RPMI8226 (cell line): ENCODE results near the gene SAMD9L.
A peak's percentile ranks its signal among the peaks of the same experiment; 100 is the strongest.

Experiments used
- DNase-seq: peaks from one replicate; pipeline ENCODE4 v3.0.0-alpha.2; 2015

SAMD9L gene

GRCh38 chr7:93148144-93148543, at the start of gene SAMD9L:
Gene SAMD9L, minus strand, starts transcription at chr7:93148385. Its CDS starts 12,414 bp downstream, at chr7:93135971.
- peak; percentile 61 for DNase-seq

- peak; percentile 31 for DNase-seq
These were observed 48.2 kb upstream of the SAMD9L start for GRCh38 chr7:93196336-93196735.

GRCh38 chr7:93194386-93194785, 46.2 kb upstream of the SAMD9L start:
- no peak for DNase-seq

DNA sequence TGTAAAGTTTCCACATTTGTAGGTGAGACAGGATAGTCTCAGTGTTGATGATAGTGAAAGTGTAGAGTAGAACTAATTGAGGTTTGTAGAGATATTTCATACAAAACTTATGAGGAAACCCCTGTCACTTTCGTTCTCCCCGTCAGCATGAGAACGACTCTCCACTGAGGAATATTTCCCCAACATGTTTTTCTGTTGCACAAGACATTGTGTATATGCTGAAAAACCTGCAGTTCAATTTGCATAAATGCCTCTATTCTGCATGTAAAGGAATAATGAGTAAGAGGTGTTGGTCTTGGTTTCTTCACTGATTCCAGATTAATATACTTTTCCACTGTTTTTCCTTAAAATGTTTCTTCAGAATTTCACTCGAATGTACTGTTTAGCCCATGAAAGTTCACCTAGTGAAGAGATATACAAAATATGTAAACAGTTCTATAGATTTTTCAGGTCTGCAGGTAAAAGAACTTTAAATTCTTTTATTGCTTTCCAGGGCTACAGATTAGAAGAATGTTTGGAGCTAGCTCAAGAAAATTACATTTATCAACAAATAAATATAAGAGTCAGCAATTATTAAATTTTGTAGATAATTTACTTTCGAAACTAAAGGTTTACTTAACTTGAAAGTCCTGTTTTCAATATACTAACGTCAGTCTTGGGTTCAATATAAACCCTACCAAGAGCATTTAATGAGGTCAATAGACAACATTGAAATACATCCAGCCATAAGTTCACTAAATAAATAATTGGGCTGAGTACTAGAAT, 40.9 kb upstream of the SAMD9L start:
- DNase-seq: no peak

DNA sequence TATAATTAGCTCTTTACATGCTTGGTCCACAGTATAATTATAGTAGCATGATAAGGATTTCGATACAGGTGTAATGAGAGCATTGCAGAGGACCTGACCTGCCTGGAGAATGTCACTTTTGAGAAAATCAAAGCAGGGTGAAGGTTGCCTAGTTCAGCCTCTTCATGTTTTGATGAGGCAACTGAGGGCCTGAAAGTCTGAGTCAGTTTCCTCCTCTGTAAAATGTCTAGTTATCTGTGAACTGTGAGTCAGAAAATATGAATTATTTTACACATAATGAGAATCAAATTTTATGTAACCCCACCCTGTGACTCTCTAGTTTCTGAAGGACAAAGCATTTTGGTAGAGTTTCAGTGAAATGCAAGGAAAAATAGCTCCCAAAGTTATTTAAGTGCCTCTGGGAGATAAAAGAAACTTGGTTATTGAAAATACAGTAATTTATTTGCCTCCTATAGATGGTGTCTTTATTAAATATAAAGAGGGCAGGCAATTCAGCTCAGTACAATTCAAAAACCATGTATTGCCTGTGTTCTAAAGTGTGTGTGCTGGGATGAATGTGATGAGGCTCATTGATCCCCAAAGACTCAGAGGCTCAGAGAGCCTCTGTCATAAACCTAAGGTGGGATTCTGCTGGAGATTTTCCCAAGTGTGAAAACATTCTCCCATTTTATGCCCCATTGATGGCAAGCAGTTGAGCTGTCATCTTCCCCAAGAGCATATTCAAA, 37.3 kb upstream of the SAMD9L start:
- DNase-seq: no peak

DNA sequence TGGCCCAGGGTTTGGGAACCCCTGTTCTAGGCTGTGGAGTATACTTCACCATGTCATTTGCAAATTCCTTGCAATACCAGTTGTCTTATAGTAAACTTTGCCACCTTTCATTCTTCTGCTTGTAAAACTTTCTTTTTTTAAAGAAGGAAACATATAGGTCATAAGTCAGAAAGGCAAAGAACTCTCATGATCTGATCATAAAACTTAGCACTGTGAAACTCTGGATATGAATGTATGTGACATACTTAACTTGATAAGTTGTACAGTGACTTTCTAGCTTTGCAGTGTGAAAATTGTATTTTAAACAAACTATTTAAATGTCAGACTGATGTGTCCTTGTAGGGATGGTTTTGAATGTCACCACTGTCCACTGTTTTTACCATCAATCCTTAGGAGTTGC, 31.0 kb upstream of the SAMD9L start:
- no peak for DNase-seq

DNA sequence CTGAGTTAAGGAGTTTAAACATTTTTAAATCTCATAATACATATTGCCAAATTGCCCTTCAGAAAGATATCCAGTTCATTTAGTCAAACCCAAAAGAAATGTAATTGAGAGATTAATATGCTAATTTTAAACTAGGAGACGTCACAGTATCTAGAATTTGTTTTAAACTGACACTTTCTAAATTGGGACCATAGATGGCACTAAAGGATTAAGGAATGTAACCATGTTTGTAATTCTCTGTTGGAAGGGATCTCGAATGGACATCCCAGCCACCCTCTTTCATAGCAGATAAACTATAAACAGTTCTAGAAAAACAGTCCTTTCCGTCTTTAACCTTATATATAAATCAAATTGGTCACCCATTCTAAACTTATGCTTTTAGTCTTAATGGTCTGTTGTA, 30.0 kb upstream of the SAMD9L start:
- no peak for DNase-seq

GRCh38 chr7:93176992-93177580, 28.9 kb upstream of the SAMD9L start:
- no peak for DNase-seq

DNA sequence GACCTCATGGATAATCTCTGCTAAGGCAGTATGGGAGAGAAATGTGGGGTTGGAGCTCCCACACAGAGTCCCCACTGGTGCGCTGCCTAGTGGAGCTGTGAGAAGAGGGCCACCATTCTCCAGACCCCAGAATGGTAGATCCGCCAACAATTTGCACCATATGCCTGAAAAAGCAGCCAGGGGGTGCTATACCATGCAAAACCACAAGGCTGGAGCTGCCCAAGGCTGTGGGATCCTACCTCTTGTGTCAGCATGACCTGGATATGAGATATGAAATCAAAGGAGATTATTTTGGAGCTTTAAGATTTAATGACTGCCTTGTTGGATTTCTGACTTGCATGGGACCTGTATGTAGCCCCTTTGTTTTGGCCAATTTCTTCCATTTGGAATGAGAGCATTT, 27.0 kb upstream of the SAMD9L start:
- DNase-seq: no peak

DNA sequence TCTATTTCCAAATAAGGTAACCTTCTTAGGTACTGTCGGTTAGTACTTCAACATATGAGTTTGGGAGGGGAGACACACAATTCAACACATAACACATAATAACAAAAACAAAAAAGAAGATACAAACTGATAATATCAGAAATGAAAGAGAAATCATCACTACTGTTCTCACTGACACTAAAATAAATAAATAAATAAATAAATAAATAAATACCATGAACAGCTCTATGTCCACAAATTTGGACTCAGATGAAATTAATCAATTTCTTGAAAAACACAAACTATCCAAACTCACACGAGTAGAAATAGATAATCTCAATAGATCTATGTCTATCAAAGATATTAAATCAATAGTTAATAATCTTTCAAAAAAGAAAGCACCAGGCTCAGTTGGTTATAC, 24.5 kb upstream of the SAMD9L start:
- no peak for DNase-seq

- no peak for DNase-seq
These were observed 23.5 kb upstream of the SAMD9L start for GRCh38 chr7:93171606-93172226.

DNA sequence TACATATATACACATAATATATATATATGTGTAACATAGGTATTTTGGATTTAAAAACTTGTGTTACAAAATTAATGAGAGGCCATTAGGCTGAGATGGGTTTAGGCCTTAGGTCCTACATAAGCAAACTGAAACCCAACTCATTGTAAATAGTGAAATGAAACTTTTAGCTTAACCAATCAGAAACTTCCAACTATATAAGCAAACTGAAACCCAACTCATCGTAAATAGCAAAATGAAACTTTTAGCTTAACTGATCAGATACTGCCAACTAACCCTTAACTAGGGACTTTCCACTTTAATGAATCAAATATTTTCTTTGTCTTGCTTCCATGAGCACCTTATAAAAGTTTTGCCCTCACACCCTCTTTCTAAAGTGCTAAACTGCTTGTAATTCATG, 17.3 kb upstream of the SAMD9L start:
- peak; percentile 51 for DNase-seq

- DNase-seq: no peak
These were observed 16.6 kb upstream of the SAMD9L start for GRCh38 chr7:93164766-93165165.

GRCh38 chr7:93161181-93161762, 13.1 kb upstream of the SAMD9L start:
- DNase-seq: no peak

GRCh38 chr7:93160410-93160809, 12.2 kb upstream of the SAMD9L start:
- DNase-seq: no peak

DNA sequence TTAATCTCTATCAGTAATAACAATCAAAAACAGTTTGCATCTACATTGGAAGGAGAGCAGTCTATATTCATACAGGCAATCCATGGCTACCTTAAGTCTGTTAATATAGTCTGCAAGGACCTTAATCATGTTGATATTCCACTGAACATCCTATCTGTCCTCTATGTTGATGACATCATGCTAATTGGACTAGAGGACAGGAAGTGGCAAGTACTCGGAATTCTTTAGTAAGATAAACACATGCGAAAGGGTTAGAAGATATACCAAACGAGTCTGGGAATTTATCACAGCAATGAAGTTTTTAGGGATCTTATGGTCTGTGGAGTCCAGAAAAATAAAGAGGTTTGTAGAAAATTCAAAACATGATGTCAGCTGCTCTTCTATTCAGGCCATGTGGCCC, 11.3 kb upstream of the SAMD9L start:
- no peak for DNase-seq

DNA sequence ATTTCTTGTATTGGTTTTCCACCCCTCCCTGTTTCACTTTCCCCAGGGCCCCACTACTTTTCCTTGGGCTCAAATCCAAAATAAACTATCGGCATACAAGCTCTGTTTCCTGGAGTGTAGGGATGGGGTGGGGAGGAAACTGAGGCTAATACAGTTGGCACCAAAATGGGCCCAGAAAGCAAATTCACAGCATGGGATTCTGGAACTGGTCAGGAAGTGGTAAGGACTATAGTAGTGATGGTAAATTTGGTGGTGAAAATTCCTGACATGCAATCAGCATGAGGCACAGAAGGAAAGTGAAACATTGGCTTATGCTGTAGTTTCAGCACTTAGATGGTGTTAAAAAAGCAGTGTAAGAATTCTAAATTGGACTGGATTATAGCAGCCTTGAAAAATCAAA, 8.7 kb upstream of the SAMD9L start:
- no peak for DNase-seq

DNA sequence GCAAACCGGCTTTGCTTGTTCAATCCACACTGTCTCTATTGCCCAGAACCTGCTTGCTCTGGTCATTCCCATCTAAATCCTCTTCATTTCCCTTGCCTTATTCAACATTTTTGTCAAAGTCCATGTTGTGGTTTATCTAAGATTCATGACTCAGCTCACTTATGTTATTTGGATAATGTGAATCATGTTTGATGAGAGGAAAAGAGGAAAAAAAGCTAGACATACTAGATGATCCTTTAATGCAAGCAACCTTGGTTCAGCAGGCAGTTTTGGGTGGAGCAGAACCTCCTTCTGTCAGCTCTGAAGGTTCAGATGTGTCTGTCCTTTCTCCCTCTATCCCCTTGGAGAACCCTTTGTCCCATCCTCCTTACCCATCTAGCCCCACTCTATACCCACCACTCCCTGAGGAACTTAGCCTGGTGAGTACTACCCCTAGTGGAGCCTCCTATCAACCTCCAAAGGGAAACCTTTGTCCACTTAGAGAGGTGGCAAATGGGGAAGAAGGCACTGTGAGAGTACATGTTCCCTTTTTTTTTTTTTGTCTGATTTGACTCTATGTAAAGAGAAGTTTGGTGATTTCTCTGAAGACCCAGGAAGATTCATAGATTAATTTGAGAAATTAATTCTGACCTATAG, 2.1 kb upstream of the SAMD9L start:
- DNase-seq: no peak

DNA sequence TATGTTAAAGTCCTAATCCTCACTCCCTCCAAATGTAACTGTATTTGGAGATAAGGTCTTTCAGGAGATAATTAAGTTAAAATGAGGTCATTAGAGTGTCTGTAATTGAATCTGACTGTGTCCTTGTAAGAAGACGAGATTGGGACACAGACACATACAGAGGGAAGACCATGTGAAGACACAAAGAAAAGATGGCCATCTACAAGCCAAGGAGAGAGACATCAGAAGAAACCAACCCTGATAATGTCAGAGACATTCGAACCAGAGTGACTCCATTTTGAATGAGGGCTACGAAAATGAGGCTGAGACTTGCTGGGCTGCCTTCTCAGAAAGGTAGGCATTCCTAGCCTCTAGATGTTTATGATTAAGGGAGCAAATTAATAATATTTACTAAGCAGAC, 542 bp upstream of the SAMD9L start:
- no peak for DNase-seq

GRCh38 chr7:93147363-93147762, 822 bp downstream of the SAMD9L start:
- peak; percentile 85 for DNase-seq

DNA sequence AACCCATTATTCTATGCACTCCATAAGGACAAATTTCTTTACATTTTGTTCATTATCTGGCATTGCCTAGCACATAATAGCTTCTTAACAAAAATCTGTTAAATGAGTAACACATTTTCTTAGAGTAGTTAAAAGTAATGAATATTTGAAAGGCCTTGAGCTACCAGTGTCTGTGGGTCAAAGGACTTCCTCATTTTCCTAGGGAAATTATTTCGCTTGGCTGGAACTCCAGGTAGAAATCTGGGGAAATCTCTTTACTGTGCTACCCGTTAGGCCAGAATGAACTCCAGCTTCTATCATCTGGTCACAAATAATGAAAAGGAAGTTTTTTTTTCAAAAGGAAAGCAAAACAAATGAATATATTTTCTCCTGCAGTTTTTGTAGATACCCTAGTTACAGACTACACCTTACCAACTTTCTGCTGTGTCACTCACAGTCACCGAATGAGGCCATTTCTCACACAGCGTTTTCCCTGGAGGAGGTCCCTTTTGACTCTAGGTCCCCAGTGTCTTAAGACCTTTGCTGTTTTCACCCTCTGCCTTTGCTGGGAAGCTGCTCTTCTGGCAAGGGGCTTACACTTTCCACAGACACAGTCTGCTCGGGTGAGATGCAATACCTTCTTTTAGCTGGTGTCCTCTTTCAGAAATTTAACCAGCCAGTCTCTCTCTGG, 1.6 kb downstream of the SAMD9L start:
- peak; percentile 19 for DNase-seq

DNA sequence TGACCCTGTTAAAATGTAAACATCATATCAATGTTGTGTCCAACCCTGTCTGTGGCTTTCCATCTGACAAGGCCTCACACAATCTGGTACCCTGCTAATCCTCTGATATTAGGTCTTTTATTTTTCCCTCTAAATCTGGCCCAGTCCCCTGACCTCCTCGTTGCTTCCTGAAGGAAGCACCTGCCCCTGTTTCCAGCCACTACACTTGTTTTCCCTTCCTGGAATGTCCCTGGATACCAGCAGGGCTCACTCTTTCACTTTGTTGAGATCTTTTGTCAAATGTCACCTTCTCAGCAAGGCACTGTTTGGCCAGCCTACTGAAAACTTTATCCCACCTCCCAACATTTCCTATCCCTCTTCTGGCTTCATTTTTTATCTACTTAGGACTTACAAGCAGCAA, 2.1 kb downstream of the SAMD9L start:
- no peak for DNase-seq
